GM21723 (cell line): ENCODE results near the gene HAND2.

ENCODE experiments used
- ATAC-seq: cut with Tn5 transposase; IDR thresholded peaks from one replicate; pipeline ENCODE4 v1.9.1; 2021; ENCODE audit warnings: mild to moderate bottlenecking, moderate library complexity; ENCODE audit not compliant: unreplicated experiment

HAND2 gene

DNA sequence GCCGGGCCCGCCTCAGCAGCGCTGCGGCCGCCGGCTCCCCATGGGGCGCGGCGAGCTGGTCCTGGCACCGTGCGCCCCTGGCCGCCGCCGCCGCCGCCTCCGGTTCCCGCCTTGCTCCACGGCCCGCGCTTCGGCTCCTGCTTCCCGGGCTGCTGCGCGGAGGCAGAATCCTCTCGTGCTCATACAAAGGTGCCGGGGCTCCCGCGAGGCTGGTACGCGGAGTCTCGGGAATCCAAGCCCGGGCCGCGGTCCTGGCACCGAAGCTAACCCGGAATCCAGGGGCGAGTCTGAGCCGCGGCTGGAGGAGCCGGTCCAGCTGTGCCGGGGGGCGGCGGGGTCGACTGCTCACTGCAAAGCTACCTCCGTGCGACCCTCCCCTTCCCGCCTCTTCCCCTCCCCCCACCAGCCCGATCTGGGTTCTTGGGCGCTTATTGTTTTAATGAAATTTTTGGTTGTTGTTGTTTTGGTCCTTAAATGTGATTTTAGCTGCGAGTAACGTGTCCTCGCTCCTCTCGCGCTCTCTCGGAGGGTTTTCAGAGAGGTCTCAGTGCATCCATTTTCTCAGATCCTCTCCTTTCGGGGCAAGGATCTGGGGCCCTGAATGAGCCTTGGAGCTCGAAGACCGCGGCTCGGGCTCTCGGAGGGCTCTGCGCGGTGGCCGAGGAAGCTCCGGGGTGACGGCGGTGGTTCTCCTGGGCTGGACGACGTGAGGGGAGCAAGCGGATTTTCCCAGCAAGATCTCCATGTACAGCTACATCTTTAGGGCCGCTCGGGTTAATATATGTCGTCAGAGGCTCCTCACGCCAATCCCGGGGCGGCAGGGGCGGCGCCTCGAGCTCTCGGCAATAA is at the start of gene HAND2:
TSS of gene HAND2 (minus strand) at position 753 of the 849 bp plus-strand sequence. CDS start 940 bp downstream, outside the sequence.
- no peak for ATAC-seq

DNA sequence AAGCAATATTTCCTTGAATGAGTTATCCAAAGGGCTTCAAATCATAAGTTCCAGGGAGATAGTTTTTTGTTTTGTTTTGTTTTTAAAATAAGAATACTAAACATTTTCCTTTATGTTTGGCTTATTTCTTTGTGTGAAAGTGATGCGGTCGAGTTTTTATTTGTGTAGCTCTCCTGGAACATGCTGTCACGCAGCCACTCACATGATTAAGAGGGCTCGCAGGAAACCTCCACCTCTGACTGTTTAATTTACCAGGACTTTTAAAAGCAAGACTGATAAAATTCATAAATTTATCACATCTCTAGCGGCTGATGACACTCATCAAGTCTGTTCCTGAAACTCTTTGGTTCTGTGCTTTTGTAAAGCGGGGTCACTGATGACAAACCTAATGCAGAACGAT is 48.9 kb upstream of the HAND2 start:
- ATAC-seq: no peak

DNA sequence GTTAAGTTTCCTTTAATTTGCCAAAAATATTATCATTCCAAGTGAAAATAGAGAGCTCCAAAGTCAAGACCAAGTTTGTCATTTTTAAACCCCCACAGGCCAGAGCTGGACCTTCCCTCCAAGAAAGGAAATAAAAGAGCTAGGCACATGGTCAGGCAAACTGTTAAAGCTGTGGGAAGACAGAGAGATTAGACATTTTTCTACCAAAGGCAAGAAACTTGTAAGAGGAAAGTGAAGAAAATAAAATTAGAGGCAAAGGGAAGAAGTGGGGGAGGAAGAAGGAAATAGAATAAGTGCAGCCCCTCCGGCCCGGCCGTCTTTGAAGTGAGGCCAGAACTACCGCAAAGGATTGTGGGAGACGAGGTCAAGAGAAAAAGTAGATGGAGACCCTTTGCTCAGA is 47.9 kb upstream of the HAND2 start:
- no peak for ATAC-seq

DNA sequence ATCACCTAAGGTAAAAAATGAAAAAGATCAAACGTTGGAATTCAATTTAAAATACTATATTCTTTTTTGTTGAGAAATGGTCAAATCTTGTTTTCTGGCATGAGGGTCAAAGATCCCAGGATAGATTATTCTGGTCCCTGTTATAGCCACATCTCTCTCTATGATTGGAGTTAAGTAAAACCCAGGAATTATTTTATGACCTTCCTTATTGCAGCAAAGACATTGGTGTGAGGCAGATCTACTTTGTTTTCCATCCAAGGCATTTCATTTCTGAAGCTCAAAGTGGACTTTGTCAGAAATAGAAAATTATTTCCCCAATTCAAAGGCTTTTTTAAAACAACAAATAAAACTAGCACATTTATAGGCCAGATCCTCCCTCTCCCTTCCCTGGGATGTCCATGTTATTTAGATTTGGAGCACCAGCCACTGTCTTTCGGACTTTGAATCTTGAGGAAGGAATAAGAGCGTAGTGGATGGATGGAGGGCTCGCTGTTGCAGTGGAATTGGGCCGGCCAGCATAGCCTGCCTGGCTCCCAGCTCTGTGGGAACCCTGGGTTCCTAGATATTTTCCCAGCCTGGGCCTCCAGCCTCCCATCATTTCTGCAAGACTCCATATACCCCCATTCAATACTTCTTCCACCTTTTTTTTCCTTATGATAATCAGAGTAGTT is 45.6 kb upstream of the HAND2 start:
- no peak for ATAC-seq

DNA sequence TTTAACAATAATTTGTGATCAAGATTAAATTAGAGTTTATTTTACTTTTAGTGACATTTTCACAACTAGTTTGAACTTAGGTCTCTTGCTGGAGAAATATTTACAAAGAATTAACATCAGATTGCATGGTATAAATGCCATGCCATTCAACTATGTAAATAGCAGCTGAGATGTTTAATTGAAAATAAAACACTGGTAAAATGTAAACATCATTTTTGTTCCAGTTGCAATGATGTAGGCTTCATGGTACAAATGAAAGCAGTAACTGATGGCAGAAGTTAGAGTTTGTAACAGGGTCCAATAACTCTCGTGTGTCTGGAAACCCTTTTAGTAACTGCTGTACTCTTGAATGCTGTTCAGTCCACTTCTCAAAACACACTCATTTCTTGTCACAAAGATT is 43.7 kb upstream of the HAND2 start:
- no peak for ATAC-seq

- ATAC-seq: no peak
Measured at GRCh38 chr4:173573286-173573685, 43.3 kb upstream of the HAND2 start.

DNA sequence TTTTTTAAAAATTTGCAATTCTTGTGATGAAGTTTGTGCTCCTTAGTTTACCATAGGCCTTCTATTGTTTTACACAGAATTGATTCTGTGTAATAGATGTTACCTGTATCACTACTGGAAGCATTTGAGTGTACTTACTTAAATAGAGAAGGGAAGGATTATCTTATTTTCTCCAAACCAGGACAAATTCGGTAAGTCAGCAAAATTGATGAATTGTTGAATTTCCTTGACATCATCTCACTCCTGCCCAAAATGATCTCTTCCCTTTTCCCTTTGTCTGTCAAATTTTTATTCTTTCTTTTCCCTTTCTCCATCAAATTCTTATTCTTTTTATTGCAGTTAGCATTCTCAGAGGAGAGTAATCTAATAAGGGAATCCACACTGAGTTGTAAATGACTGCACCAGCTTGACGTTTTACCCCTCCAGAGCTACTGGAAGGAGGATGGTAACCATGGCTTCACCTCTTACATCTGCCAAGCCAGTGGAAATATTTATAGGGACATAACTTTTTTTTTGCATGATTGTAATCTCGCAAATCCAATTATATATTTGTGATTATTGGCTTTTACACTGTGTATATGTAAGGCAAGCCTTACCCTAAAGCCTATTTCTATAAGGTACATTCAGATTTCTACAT is 42.6 kb upstream of the HAND2 start:
- ATAC-seq: no peak

- ATAC-seq: no peak
Measured at GRCh38 chr4:173571620-173572019, 41.6 kb upstream of the HAND2 start.

- no peak for ATAC-seq
Measured at GRCh38 chr4:173565281-173565680, 35.3 kb upstream of the HAND2 start.

DNA sequence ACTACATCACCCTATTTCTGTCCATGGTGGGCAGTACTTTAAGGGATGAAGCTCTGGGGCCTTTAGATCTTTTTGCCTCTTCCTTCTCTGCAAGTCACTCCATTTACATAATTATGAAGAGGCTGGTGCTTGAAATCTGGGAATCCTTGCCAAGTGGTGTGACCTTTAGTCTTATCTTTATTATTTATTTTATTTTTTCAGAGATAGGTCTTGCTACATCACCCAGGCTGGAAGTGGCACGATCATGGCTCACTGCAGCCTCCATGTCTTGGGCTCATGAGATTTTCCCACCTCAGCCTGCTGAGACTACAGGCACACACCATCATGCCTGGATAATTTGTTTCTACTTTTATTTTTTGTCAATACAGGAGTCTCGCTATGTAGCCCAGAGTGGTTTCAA is 34.4 kb upstream of the HAND2 start:
- no peak for ATAC-seq

DNA sequence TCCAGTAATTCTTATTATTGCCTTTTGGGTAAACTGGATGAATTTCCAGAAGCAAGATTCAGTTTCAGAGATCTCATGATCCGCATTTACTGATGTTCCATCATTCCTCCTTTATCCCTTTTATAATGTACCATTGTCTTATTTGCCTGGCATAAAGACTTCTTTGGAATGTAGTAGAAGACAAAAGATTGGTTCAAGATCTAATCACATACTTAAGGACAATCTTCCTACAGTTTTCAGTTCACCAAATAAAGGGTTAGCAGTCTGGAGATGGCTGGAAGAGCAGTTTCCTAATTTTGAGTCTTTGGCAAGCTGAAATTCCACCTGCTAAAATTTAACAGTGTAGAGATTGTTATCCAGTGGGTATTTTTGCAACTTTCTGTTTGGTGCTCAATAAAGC is 30.9 kb upstream of the HAND2 start:
- no peak for ATAC-seq

DNA sequence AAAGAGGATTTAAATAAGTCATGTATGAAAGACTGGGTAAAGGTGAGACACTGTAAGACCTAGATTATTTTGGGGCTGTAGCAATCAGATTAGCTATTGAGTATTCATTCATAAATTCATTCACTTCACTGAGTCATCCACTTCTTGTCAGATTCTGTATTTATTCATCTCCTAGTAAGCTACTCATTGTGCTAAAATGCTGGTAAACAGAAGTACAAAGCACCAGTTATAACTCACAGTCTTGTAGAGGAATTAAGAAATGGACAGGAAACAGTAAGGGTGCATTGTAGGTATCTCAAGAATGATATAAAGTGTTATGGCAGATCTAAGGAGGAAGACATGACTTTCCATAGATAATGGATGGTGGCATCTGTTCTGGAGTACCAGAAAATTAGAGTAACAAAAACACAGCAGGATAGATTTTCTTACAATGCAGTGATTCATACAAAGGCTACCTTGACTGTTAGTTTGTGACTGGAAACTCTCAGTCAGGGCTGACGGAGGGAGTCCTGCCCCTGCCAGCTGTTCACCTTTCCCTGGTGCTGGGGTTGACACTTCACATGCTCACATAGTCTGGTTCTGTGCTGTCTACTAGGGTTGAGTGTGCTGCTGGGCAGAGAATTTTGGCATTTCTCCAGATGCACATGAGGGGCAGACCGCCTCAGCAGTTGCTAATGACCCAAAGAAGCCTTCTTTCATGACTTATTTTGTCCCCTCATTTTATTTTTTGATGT is 26.5 kb upstream of the HAND2 start:
- no peak for ATAC-seq

GRCh38 chr4:173547889-173548288 is 17.9 kb upstream of the HAND2 start:
- no peak for ATAC-seq

GRCh38 chr4:173546776-173547175 is 16.7 kb upstream of the HAND2 start:
- ATAC-seq: no peak

GRCh38 chr4:173545440-173545839 is 15.4 kb upstream of the HAND2 start:
- ATAC-seq: no peak

DNA sequence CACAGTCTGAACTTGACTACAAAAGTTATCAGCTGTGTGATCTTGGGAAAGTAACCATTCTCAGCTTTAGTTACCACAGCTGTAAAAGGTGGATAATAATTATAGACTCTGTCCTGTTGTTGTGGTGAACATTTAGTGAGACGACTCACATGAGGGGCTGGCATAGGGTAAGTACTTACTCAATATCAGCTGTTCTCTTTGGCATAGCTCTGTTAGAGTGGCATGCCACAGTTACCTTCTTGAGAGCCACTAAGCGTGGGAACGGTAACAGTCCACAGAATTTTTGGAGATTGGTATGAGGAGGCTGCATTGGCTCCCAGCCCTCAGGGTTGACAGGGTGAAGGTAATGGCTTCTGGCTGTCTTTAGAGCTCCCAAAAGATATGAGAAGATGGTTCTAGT is 13.2 kb upstream of the HAND2 start:
- no peak for ATAC-seq

DNA sequence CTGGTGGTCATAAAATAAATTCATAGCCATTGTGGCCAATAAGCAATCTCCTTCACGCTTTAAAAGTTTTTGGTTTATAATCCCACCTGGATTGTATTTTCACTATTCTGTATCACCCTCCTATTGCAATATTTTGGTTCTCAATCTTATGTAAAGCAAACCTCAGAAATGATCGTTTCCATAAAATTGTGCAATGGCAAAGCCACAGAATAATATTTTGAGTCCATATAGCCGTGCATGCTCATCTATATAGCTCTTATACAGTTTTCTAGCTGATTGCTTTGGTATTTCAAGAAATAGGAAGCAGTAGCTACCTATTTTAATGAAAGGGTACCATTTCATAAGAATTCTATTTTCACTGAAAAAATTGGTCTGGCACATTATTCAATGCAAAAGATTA is 10.0 kb upstream of the HAND2 start:
- ATAC-seq: no peak

DNA sequence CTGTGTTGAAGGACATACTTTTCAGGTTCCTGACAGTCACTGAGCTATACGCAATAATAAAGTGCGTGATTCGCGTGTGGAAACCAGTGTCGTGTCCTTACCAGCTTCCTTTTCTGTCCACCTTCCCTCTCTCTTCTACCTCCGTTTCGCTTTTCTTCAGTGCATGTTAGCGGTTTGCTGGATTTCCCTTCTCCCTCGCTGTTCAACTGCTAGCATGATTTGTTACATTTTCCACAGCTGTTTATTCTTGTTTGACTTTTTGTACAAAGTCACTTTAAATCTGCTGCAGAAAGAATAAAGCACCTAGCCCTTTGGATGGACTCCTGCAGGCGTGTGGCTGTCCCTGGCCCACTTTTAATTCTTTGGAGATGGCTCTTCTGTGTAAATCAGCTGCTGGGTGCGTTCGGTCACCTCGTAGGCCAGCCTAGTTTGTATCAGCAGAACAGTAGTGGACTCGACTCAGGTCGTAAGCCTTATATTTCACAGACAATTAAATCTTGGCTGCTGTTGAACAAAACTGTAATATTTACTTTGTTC is 8.9 kb upstream of the HAND2 start:
- ATAC-seq: no peak

- no peak for ATAC-seq
Measured at GRCh38 chr4:173538148-173538908, 8.3 kb upstream of the HAND2 start.

DNA sequence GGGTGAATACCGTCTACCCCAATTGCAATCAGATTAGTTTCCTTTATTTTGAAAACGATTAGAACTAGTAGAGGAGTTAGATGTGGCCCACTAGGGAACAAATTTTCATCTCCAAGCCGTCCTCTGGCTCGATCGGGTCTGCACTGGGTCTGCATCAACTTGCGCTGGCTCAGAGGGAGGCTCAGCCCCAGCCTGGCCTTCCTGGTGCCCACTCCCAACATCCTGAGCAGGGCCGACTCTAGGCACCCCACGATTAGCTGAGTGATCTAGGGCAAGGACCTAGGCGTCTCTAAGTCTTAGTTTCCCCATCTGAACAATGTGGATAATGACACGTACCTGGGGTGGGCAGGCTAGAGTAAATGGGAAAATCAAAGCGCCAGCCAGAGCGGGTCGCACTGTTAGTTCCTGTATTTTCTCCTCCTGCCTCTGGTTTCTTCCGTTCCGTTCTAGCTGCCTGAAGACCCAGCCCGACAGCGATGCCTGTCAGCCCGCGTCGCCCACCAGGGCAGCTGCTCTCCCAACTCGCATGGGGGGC is 7.7 kb upstream of the HAND2 start:
- no peak for ATAC-seq
